ENCODE data around the gene PHACTR3. TPM values are rescaled to one million over a fixed set of nuclear protein-coding genes. Genes with fewer than 3 reads are reported as not detected.

Gene PHACTR3
- total and polyA plus RNA-seq, 2 donors (not counting 1 experiment from before 2014, with no cell fraction given): not detected

DNA sequence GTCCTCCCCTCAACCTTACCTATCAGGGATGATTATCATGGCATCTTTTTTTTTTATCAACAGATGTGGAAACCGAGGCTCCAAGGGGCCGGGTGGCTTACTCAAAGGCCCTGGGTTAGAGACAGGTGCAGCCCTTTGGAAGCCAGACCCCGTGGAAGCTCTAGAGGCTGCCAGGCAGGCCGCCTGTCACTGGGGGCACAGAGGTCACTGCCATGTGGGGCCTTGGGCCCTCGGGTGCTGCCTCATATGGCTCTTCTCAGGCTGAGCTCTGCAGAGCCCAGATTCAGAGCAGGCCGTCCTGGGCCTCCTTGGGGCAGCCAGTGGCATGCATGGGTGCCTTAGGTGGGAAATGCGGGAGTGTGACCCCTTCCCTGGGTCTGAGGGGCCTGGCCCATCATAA is 136.3 kb downstream of the PHACTR3 start:
- Histone ChIP-seq H2AFZ (ENCODE audit: low read length) (no peak overlapping the region), H3K4me1 (ENCODE audit: control insufficient read depth, extremely low read depth, insufficient read depth, low read length) (no peaks in the 10 kb centered on the region), H3K9me3 (ENCODE audit: control insufficient read depth, insufficient read depth, low read depth, low read length) (no peaks in the 10 kb centered on the region), H3K9ac (ENCODE audit: insufficient read depth, low read length) (no peak overlapping the region), H4K20me1 (ENCODE audit: control insufficient read depth, extremely low read depth, insufficient read depth, low read length) (no peaks in the 10 kb centered on the region), H3K4me2 (ENCODE audit: extremely low read depth, insufficient read depth, low read length) (no peak overlapping the region), H3K79me2 (ENCODE audit: control insufficient read depth, insufficient read depth, low read length) (no peaks in the 10 kb centered on the region), H3K4me3 (replicated peaks in 1 of 4; ENCODE audit: control extremely low read depth in 1 of 4, insufficient read depth in 1 of 4, low read depth in 3 of 4, low read length in 4 of 4) (no peak overlapping the region), H3K27ac (ENCODE audit: insufficient read depth, low read length) (no peak overlapping the region), H3K36me3 (ENCODE audit: control insufficient read depth, insufficient read depth, low read length) (no peaks in the 10 kb centered on the region), H3K27me3 (ENCODE audit: control insufficient read depth, insufficient read depth, low read length) (no peaks in the 10 kb centered on the region)
- TF ChIP-seq EZH2 (IDR thresholded peaks at IDR 0.05; ENCODE audit: low read length, missing control alignments): no peak
- TF ChIP-seq, protein P1, sequence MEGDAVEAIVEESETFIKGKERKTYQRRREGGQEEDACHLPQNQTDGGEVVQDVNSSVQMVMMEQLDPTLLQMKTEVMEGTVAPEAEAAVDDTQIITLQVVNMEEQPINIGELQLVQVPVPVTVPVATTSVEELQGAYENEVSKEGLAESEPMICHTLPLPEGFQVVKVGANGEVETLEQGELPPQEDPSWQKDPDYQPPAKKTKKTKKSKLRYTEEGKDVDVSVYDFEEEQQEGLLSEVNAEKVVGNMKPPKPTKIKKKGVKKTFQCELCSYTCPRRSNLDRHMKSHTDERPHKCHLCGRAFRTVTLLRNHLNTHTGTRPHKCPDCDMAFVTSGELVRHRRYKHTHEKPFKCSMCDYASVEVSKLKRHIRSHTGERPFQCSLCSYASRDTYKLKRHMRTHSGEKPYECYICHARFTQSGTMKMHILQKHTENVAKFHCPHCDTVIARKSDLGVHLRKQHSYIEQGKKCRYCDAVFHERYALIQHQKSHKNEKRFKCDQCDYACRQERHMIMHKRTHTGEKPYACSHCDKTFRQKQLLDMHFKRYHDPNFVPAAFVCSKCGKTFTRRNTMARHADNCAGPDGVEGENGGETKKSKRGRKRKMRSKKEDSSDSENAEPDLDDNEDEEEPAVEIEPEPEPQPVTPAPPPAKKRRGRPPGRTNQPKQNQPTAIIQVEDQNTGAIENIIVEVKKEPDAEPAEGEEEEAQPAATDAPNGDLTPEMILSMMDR (conservative IDR thresholded peaks at IDR 0.05 in 1 of 2, IDR thresholded peaks at IDR 0.05 in 1 of 2; ENCODE audit: low read depth in 1 of 2, low read length in 2 of 2): no peak
- no peak for DNase-seq (ENCODE audit: low read depth in 2 of 2)

DNA sequence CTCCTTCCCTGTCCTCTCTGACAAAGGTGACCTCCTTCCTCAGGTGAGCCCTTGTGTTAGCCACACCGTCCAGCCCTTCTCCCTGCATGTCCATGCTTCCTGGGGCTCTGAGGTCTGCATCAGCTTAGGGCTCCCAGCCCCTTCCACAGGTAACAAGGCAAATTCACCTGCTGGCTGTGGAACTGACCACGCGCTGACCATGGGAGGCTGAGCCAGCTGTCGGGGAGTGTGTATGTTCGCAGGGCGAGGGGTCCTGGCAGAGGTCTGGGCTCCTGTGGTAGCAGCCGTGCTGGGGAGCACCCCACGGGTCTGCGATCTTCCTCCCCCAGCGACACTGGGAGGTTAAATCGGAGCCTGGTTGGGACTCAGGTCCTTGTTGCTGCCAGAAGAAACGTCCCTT is 136.7 kb downstream of the PHACTR3 start:
- Histone ChIP-seq H3K27me3 (ENCODE audit: control insufficient read depth, insufficient read depth, low read length) (no peaks in the 10 kb centered on the region), H3K4me3 (replicated peaks in 1 of 4; ENCODE audit: control extremely low read depth in 1 of 4, insufficient read depth in 1 of 4, low read depth in 3 of 4, low read length in 4 of 4) (no peak overlapping the region), H3K9me3 (ENCODE audit: control insufficient read depth, insufficient read depth, low read depth, low read length) (no peaks in the 10 kb centered on the region), H4K20me1 (ENCODE audit: control insufficient read depth, extremely low read depth, insufficient read depth, low read length) (no peaks in the 10 kb centered on the region), H3K4me2 (ENCODE audit: extremely low read depth, insufficient read depth, low read length) (no peak overlapping the region), H3K27ac (ENCODE audit: insufficient read depth, low read length) (no peak overlapping the region), H2AFZ (ENCODE audit: low read length) (no peak overlapping the region), H3K9ac (ENCODE audit: insufficient read depth, low read length) (no peak overlapping the region), H3K4me1 (ENCODE audit: control insufficient read depth, extremely low read depth, insufficient read depth, low read length) (no peaks in the 10 kb centered on the region), H3K36me3 (ENCODE audit: control insufficient read depth, insufficient read depth, low read length) (no peaks in the 10 kb centered on the region), H3K79me2 (ENCODE audit: control insufficient read depth, insufficient read depth, low read length) (no peaks in the 10 kb centered on the region)
- DNase-seq (ENCODE audit: low read depth in 2 of 2): no peak
- TF ChIP-seq EZH2 (IDR thresholded peaks at IDR 0.05; ENCODE audit: low read length, missing control alignments): no peak
- TF ChIP-seq, protein P1 (conservative IDR thresholded peaks at IDR 0.05 in 1 of 2, IDR thresholded peaks at IDR 0.05 in 1 of 2; ENCODE audit: low read depth in 1 of 2, low read length in 2 of 2): no peak

DNA sequence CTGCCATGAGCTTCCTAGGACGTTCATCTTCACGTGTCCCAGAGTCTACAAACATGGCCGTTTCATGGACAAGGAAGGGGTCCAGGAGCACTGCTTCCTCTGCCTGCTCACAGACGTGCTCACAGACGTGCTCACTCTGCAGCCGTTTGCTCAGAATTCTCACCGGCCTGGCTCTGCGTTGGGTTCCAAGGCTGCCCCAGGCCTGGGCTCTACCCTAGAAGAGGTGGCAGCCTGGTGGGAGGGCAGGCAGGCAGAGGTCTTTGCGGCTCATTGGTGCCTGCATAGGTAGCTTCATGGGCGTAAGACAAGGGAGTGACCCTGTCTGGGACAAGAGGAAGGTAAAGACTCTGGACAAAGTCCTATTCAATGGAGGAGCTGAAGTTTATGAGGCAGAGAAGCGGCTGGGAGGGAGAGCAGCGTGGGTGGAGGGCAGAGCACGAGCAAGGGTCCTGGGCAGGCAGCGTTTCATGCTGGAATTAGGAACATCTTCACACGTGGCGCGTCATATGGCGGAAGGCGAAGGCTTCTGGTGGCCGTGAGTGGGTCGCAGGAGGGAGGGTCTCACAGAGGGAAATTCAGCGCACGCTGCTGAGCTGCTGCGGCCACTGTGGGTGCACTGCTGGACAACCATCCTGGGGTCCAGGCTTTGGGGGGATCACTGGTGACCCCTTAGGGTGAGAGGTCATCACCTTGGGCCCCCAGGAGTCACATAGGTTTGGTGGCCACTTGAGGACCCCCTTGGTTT is 138.2 kb downstream of the PHACTR3 start:
- Histone ChIP-seq H3K4me2 (ENCODE audit: extremely low read depth, insufficient read depth, low read length) (no peak overlapping the region), H3K9me3 (ENCODE audit: control insufficient read depth, insufficient read depth, low read depth, low read length) (no peaks in the 10 kb centered on the region), H3K79me2 (ENCODE audit: control insufficient read depth, insufficient read depth, low read length) (no peaks in the 10 kb centered on the region), H2AFZ (ENCODE audit: low read length) (no peak overlapping the region), H3K4me3 (replicated peaks in 1 of 4; ENCODE audit: control extremely low read depth in 1 of 4, insufficient read depth in 1 of 4, low read depth in 3 of 4, low read length in 4 of 4) (no peak overlapping the region), H4K20me1 (ENCODE audit: control insufficient read depth, extremely low read depth, insufficient read depth, low read length) (no peaks in the 10 kb centered on the region), H3K36me3 (ENCODE audit: control insufficient read depth, insufficient read depth, low read length) (no peaks in the 10 kb centered on the region), H3K4me1 (ENCODE audit: control insufficient read depth, extremely low read depth, insufficient read depth, low read length) (no peaks in the 10 kb centered on the region), H3K9ac (ENCODE audit: insufficient read depth, low read length) (no peak overlapping the region), H3K27ac (ENCODE audit: insufficient read depth, low read length) (no peak overlapping the region), H3K27me3 (ENCODE audit: control insufficient read depth, insufficient read depth, low read length) (no peaks in the 10 kb centered on the region)
- no peak for TF ChIP-seq EZH2 (IDR thresholded peaks at IDR 0.05; ENCODE audit: low read length, missing control alignments)
- TF ChIP-seq, protein P1 (conservative IDR thresholded peaks at IDR 0.05 in 1 of 2, IDR thresholded peaks at IDR 0.05 in 1 of 2; ENCODE audit: low read depth in 1 of 2, low read length in 2 of 2): no peak
- DNase-seq (ENCODE audit: low read depth in 2 of 2): no peak
